HG02884 (cell line): ENCODE measurements around the gene RTBDN.
A peak's percentile ranks its signal among the peaks of the same experiment; 100 is the strongest.

Experiments
- ATAC-seq: cut with Tn5 transposase; IDR thresholded peaks from one replicate; pipeline ENCODE4 v1.9.1; 2021; ENCODE audit warnings: mild to moderate bottlenecking, moderate library complexity; ENCODE audit not compliant: unreplicated experiment

RTBDN gene

DNA sequence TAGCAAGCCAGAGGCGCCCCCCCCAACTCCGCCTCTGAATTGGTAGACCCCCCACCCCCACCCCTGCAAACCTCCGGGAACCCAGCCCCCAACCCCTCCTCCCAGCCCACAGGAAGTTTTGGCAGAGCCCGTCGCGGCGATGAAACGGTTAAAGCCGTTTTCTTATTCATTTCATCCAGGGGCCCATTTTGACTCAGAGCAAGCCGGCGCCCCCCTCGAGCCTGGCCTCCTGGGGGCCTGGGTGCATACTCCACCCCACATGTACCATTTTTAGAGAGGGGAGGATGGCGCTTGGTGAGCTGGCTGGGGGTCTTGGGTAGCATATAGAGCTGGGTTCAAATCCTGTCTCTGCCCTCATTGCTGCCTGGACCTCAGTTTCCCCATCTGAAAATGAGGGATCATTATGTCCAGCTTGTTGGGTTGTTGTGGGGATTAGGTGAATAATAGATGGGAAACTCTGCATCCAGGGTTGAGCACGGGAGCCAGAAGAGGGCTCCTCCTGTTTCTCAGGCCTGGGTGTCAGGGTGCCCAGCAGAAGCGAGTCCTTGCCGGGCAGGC, 51.0 kb downstream of the RTBDN start:
- ATAC-seq, result no peak

DNA sequence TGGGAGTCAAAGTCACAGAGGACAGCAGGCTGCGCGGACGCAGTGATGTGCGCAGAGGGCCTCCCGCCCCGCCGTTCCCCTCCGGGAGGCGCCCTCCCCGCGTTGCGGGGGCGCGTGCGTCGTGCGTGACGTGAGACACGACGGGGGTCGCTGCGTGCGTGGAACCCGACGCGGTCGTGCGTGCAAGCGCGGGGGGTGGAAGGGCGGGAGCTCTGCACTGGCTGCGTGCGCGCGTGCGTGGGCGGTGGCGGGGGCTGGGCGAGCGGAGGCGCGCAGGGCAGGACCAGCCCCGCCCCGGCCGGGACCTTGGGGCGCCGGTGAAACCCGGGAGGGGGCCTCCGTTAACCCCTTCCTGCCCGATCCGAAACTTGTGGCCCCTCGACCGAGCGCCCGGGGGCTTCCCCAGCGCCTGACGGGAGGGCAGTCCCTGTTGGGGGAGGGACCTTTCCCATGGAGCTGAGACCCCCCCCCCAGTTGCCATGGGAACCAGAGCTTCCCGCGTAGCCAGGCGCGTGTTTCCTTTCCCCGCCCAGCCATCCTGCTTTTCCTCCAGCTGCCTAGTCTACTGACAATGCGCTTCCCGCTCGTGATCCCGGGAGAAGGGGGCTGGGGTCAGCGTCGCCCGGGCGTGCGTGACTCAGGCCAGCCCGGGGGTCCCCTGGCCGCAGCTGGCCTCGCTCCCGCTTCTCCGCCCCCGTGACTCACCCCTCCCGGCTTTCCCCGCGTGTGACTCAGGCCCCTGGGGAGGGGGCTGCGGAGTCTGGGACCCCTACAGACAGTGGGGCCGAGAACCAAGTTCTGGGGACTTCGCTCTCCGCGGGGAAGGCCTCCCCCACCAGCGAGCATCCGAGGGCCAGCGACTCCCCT, 51.7 kb downstream of the RTBDN start:
- ATAC-seq, result peak; percentile 30

DNA sequence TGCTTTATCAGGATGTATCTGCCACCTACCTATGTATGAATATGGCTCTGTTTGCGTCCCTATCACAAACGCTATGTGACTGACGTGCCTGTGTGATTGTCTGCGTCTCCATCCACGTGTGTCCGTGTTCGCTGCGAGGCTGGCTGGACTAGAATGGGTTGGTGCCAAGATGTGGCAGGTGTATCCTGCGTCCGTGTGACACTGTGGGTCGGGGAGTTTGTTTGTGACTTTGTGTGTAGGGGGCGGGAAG, 52.3 kb downstream of the RTBDN start:
- ATAC-seq, result no peak

DNA sequence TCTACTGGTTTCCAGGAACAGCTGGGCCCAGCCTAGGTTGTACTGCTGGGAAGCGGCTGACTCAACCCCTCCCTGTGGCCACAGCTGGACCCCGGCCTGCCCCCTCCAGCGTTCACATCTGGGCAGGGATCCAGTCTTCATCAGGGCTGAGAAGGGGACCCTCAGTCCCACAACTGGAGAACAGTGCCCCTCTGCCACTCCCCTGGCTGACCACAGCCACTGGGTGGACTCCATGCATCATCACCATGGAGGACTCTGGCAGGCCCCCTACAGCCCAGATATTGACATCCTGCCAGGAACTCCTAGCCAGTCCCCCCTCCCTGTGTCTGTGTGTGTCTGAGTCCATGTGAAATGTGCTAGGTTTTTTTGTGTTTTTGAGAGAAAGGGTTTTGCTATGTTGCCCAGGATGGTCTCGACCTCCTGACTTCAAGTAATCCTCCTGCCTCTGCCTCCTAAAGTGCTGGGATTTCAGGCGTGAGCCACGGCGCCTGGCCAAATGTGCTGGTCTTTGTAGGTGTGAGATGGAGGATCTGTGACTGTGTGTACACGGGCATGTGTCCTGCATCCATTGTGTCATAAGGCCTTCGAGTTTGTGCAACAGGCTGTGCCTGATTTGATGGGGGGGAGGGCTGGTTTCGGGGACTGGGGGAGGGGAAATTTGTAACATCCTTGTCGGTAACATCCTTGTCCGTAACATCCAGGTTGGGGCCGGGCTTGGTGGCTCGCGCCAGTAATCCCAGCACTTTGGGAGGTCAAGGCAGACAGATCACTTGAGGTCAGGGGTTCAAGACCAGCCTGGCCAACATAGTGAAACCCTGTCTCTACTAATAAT, 55.0 kb downstream of the RTBDN start:
- ATAC-seq, result no peak

DNA sequence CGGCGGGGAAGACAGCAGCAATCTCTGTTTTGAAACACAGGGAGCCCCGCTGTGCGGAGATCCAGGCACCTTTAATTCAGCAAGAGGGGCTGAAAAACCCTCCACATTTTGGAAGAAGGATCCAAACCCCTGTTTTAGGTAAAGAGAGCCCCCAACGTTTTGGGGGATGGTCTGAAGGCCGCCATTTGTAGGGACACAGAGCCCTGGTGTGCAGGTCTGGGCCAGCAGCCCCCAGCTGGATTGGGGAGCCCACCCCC, 55.5 kb downstream of the RTBDN start:
- ATAC-seq, result no peak

DNA sequence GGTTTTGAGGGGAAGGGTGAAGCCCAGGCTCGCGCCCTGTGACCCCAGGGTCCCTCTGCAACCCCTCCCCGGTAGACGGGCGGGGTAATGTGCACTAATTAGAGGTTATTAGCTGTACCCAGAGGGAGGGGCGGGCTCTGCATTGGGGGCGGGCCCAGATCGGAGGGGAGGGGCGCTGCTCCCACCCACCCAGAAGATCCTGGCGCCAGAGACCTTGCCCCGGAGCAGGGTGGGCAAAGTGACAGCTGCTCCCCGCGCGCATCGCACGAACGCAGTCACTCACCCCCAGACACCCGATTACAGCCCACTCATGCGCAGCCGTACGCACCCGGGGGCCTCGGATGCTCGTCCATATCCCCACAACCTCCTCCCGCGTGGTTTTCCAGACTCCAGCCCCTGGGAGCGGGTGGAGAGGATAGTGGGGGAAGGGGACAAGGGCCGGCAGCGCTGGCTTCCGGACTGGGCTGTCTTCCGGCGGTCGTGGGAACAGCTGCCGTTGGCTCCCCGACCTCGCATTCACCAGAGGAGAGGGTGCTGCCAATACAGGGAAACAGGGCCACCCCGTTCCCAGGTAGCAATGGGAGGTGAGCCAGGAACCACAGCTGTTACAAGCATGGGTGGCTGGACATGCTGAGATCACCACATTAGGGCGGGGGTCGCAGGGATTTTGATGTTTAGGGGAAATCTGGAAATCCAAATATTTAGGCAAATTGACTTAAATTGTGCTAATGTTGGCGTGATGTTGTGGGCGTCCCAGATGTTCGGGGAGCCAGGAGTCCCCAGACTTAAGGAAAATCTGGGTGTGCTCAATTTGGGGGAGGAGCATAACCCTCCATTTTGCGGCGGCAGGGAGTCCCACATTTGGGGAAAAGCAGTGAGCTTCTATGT, 56.1 kb downstream of the RTBDN start:
- ATAC-seq, result no peak

DNA sequence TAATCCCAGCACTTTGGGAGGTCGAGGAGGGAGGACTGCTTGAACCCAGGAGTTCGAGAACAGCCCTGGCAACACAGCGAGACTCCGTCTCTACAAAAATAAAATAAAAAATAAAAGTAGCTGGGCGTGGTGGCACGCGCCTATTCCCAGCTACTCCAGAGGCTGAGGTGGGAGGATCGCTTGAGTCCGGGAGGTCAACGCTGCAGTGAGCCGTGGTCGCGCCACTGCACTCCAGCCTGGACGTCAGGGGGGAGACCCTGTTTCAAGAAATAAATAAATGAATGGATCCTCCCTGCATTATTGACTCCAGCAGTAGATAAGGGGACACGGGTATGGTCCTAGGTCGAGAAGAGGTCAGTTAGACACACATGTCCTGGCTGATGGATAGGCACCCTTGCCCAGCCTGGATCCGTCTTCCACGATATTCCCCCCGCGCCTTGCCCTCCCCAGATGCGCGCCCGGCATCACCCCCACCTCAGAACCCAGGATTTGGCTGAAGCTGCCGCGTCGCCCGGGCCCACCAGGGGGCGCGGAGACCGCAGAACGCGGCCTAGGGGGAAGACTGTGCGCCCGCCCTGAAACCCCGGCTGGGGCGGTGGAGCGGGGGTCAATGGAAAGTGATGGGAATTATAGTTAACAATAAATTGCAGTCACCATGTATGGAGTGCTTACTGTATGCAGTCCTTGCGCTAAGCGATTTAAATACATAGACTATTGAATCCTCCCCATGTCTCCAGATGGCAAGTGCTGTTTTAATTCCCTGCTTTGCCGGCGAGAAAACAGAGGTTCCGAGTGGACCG, 57.0 kb downstream of the RTBDN start:
- no peak for ATAC-seq
